GM21717 (cell line): ENCODE data around the gene KAT6B.

Experiments
- ATAC-seq: cut with Tn5 transposase; IDR thresholded peaks from one replicate; pipeline ENCODE4 v1.9.1; 2021; ENCODE audit warnings: mild to moderate bottlenecking, moderate library complexity; ENCODE audit not compliant: unreplicated experiment

The KAT6B gene

GRCh38 chr10:75061709-75062505 is 235.5 kb downstream of the KAT6B start:
- no peak for ATAC-seq

GRCh38 chr10:75062506-75063299 is 236.3 kb downstream of the KAT6B start:
- ATAC-seq, result no peak

- no peak for ATAC-seq
These were observed 237.2 kb downstream of the KAT6B start for GRCh38 chr10:75063461-75064230.

DNA sequence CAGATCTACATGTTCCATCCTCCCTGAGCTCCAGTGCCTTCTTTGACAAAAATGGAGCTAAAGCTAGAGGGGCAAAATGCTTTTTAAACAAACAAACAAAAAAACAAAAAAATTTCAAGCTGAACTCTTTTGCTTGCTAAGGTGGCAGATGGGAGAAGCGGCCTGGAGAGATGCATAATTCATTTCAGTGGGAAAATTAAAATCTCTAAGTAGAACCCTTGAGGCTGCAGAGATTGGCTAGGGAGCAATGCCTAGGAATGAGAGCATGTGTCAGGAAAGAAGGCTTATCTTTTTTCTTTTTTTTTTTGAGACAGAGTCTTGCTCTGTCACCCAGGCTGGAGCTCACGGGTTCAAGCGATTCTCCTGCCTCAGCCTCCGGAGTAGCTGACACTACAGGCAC is 238.7 kb downstream of the KAT6B start:
- no peak for ATAC-seq

- ATAC-seq, result no peak
These were observed 239.9 kb downstream of the KAT6B start for GRCh38 chr10:75066271-75066670.

GRCh38 chr10:75067272-75067671 is 240.9 kb downstream of the KAT6B start:
- ATAC-seq, result no peak

DNA sequence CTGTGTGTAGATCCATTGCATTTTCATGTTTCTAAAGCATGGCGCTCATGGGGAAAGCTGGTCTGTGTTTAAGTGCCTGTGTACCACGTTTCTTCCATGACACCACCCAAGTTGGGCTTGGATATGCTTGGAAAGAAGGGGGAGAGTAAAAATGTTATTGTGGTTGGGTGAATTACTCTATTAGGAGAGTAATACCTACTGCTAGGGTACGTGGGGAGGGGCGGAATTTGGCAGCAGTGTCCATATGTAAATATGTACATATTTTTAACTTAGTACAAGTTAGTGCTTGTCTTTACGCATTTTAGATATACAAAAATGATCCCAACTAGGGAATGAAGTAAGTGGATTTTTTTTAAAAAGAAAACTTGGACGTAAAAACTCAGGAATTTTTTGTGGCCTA is 242.1 kb downstream of the KAT6B start:
- ATAC-seq, result no peak

- ATAC-seq, result no peak
These were observed 244.1 kb downstream of the KAT6B start for GRCh38 chr10:75070476-75070875.

GRCh38 chr10:75070961-75071428 is 244.6 kb downstream of the KAT6B start:
- no peak for ATAC-seq

- ATAC-seq, result no peak
These were observed 245.4 kb downstream of the KAT6B start for GRCh38 chr10:75071756-75072155.

DNA sequence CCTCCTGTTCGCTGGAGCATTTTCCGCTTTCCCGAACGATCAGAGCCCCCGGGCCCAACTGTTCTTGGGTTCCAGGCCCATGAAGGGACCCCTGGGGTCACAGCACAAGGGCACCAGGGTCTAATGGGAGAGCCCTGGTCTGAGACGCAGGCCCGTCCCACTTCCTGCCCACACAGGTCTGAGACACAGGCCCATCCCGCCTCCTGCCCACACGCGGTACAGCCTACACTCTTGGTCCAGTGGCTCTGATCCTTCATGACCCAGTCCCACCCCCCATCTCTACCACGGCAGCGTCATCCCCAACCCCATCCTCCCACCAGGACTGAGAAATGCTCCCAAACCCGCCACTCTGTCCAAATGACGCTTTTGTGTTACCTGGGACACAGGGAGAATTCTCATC is 246.3 kb downstream of the KAT6B start:
- no peak for ATAC-seq

DNA sequence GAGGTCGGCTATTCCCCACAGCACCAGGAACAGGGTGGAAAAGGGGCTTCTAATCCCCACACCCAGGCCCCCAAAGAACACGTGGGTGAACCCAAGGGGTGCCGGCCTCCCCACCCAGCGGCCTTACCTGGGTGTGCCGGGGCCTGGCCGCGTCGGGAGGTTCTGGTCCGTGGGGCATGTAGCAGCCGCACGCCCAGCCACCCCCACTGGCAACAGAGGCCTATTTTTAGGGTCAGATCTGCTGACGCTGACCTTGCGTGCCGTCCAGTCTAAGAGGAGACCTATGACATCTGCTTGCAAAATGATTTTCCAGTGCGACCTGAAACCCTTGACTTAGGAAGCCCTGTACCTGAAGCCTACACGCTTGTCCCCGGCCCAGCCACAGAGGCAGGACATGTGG is 247.0 kb downstream of the KAT6B start:
- no peak for ATAC-seq

- no peak for ATAC-seq
These were observed 248.5 kb downstream of the KAT6B start for GRCh38 chr10:75074711-75075445.

DNA sequence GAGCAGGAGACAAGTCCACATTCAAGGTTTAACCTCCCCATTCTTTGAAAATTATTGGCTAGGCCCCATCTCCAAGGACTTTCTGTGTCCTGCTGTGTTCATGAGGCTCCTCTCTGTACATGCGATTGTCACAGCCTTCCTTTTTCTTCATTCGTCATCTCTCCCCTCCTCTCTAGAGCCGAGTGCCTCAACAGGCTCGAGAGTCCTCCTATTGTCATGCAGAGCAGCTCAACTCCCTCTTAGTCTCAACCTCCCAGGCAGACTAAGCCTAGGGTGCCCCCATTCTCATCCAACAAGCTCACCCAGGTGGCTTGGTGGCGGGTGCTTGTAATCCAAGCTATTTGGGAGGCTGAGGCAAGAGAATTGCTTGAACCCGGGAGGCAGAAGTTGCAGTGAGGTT is 249.9 kb downstream of the KAT6B start:
- ATAC-seq, result no peak

- ATAC-seq, result no peak
These were observed 253.2 kb downstream of the KAT6B start for GRCh38 chr10:75079436-75080083.

- ATAC-seq, result no peak
These were observed 254.2 kb downstream of the KAT6B start for GRCh38 chr10:75080554-75080953.

DNA sequence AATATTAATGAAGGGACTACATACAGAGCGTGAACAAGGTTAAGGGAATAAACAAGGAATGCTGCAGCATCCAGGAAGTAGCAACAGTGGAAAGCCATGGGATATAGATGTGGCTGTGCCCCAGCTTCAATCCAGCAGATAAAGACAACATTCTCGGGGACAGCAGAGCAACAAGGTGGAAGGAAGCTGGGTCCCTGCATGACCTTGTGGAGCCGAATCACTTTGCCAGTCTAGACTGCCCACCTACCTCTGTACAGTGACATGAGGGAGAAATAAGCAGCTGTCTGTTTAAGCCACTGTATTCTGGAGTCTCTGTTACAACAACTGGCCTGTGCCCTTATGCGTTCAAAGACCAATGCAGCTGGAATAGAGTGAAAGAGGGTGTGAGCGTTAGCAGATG is 255.0 kb downstream of the KAT6B start:
- ATAC-seq, result no peak
